NCI-H345 (cell line): ENCODE measurements around the gene ATOX1.

Source experiments
- DNase-seq: peaks from one replicate; lab custom pipeline; 2025; lab: John Stamatoyannopoulos, UW

The ATOX1 gene

DNA sequence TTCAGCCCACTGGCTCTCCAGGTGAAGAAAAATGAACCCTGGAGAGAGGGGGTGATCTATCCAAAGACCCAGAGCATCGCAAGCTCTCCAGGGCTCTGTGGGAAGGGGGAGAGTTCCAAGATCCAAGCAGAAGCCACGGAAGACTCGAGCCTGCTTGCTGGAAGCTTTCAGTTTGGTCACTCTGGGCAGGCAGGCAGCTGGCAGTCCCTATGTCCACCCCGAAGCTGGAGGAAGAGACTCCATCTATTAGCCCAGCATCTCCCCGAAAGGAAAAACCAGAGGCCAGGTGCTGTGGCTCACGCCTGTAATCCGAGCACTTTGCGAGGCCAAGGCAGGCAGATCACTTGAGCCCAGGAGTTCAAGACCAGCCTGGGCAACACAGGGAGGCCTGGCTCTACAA lies 61.0 kb downstream of the ATOX1 start:
- no peak for DNase-seq

DNA sequence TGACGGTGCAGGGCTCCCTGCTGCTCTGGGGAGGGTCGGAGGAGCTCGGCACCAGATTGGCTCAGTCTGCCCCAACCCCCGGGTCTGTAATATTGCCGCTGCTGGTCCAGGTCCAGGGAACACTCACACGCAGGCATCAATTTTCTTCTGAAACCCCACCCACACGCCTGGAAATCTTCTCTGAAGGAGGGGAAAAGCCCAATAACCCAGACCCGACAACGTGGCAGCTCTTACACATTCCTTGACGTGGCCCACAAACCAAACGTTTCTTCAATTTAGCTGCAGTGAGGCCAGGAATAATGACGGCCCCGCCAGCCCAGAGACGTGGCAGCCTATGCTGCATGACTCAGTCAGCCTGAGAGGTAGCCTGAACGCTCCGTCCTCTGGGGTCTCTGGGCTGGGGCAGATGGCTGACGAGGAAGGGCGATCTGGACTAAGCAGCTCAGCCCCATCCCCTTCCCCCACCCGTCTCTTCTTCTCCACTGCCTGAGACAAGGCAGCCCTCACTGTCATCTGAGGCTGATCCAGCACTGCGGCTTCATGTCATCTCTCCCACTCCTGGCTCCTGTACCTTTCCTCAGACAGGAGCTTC lies 61.9 kb downstream of the ATOX1 start:
- no peak for DNase-seq

DNA sequence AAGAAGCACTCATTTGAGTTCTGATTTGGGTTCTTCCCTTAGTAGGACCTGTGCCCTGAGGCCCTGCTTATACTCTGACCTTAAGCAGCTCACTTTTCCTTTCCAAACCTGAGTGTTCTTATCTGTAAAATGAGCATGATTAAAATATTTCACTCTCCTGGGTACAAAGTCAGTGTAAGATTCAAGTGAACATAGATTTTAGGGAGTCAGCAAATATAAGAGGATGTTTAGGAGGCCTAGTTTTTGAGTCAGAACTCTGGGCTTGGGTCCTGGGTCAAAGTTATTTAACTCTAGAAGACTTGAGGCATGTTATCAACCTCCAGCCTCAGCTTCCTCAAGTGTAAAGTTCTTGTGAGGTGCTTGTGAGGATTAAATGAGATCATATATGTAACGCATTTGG lies 63.0 kb downstream of the ATOX1 start:
- no peak for DNase-seq

DNA sequence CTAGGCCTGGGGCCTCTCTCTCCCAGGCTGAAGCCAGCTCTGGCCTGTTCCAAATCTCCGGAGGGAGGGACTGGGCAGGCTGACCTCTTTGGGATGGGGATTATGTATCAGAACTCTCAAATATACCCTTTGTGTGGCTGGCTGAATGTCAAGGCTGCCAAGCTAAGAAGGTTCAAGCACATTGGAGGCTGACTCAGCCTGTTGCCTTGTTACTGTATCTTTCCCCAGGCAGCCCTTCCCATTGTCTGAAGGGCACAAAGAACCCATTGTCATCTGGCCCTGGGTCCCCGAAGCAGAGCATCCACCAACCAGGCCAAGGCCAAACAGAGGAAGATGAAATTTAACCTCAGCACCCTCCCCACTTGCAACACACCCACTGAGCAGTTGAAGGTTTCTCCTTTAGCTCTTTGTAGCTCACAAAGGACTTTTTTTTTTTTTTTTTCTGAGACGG lies 64.4 kb downstream of the ATOX1 start:
- DNase-seq, result no peak
